Rectal smooth muscle tissue (tissue), 1 donor: Measurements from ENCODE around the gene AAMDC.
"Not testable (repeated sequence)": the region's sequence is repeated elsewhere in the genome, so short reads cannot be mapped to it uniquely, and the experiment has no call there.

Source experiments
- H3K27ac ChIP-seq: one replicate; pipeline ENCODE4 v1.7.0; 2013; ENCODE audit warnings: low read depth, low read length, inconsistent platforms
- H3K27me3 ChIP-seq: one replicate; pipeline ENCODE4 v1.7.0; 2013; ENCODE audit warnings: low read length; ENCODE audit not compliant: control insufficient read depth, insufficient read depth
- H3K36me3 ChIP-seq: one replicate; pipeline ENCODE4 v1.7.0; 2013; ENCODE audit warnings: low read length; ENCODE audit not compliant: control insufficient read depth, insufficient read depth
- H3K4me1 ChIP-seq: one replicate; pipeline ENCODE4 v1.7.0; 2013; ENCODE audit warnings: low read length; ENCODE audit not compliant: control insufficient read depth, insufficient read depth
- H3K4me3 ChIP-seq: one replicate; pipeline ENCODE4 v1.7.0; 2013; ENCODE audit warnings: low read length
- H3K9ac ChIP-seq: one replicate; pipeline ENCODE4 v1.7.0; 2013; ENCODE audit warnings: low read length

Gene AAMDC

GRCh38 chr11:77799338-77799737 is 21.6 kb upstream of the AAMDC start:
- no peak overlapping the region for H3K27ac ChIP-seq
- H3K4me3 ChIP-seq, result no peak overlapping the region
- H3K27me3 ChIP-seq, result no peaks in the 10 kb centered on the region
- no peak overlapping the region for H3K9ac ChIP-seq
- no peaks in the 10 kb centered on the region for H3K4me1 ChIP-seq
- H3K36me3 ChIP-seq, result no peaks in the 10 kb centered on the region

DNA sequence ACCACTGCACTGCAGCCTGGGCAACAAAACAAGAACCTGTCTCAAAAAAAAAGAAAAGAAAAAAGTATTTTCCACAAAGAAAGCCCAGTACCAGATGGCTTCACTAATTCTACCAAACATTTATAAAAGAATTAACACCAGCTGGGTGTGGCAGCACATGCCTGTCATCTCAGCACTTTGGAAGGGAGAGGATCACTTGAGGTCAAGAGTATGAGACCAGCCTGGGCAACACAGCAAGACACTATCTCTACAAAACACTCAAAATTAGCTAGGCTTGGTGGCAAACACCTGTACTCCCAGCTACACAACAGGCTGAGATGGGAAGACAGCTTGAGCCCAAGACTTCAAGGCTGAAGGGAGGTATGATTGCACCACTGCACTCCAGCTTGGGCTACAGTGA is 20.5 kb upstream of the AAMDC start:
- Histone ChIP-seq H3K36me3 (no peaks in the 10 kb centered on the region), H3K4me1 (no peaks in the 10 kb centered on the region), H3K27ac (no peak overlapping the region), H3K9ac (no peak overlapping the region), H3K27me3 (no peaks in the 10 kb centered on the region), H3K4me3 (no peak overlapping the region)

GRCh38 chr11:77801477-77801876 is 19.5 kb upstream of the AAMDC start:
- H3K4me1 ChIP-seq, result no peaks in the 10 kb centered on the region

GRCh38 chr11:77806415-77806814 is 14.5 kb upstream of the AAMDC start:
- Histone ChIP-seq H3K27ac (no peak overlapping the region), H3K9ac (no peak overlapping the region), H3K36me3 (peaks cover 3% of the 10 kb centered on the region), H3K27me3 (no peaks in the 10 kb centered on the region), H3K4me3 (no peak overlapping the region), H3K4me1 (no peaks in the 10 kb centered on the region)

More at GRCh38 chr11:77801477-77801876, 19.5 kb upstream of the AAMDC start:
- H3K27me3 ChIP-seq, result no peaks in the 10 kb centered on the region
- H3K4me3 ChIP-seq, result no peak overlapping the region
- no peak overlapping the region for H3K9ac ChIP-seq
- no peak overlapping the region for H3K27ac ChIP-seq
- no peaks in the 10 kb centered on the region for H3K36me3 ChIP-seq

DNA sequence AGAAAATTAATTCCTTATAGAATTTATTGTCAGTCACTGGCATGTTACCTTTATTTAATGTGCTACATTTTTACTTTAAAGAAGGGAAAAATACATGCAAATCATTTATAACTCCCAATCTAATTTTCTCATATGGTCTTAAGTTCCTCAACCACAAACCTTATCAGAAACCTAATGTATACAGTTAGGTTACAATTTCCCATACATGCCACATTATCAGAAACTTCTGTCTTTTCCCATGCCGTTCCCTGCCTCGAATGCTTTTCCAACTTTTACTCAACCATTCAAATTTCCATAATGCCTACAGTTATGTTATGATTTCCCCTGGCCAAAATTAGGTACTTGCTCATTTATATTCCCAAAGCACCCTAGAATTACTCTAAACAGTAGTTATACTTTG is 14.0 kb upstream of the AAMDC start:
- Histone ChIP-seq H3K27ac (no peak overlapping the region), H3K4me1 (no peaks in the 10 kb centered on the region), H3K36me3 (peaks cover 3% of the 10 kb centered on the region), H3K27me3 (no peaks in the 10 kb centered on the region), H3K9ac (no peak overlapping the region), H3K4me3 (no peak overlapping the region)

DNA sequence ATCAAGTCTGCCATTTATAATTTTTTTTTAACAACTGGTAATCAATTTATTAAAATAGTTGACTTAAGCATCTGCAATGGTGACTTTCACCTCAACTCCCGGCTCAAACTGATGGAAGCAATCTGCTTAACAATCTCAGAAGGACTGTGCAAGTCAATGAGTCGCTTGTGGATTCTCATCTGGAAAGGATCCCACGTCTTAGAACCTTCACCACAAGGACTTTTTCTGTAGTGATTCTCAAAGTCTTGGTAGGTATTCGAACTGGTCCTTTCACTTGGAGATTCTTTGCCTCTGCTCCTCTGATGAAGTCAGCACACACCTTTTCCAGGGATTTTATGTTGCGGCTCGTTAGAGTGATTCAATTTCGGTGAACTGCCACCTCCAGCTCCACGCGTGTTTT is 7.7 kb upstream of the AAMDC start:
- Histone ChIP-seq H3K4me1 (peaks cover 4% of the 10 kb centered on the region), H3K27ac (no peak overlapping the region), H3K27me3 (no peaks in the 10 kb centered on the region), H3K4me3 (no peak overlapping the region), H3K36me3 (peaks cover 3% of the 10 kb centered on the region), H3K9ac (no peak overlapping the region)

- Histone ChIP-seq H3K4me1 (peaks cover 4% of the 10 kb centered on the region), H3K27ac (no peak overlapping the region), H3K27me3 (no peaks in the 10 kb centered on the region), H3K36me3 (peaks cover 3% of the 10 kb centered on the region), H3K9ac (no peak overlapping the region), H3K4me3 (no peak overlapping the region)
Measured at GRCh38 chr11:77814848-77815247, 6.1 kb upstream of the AAMDC start.

- Histone ChIP-seq H3K27ac (no peak overlapping the region), H3K27me3 (no peaks in the 10 kb centered on the region), H3K36me3 (peaks cover 2% of the 10 kb centered on the region), H3K4me3 (no peak overlapping the region), H3K4me1 (peaks cover 4% of the 10 kb centered on the region), H3K9ac (no peak overlapping the region)
Measured at GRCh38 chr11:77815459-77815858, 5.5 kb upstream of the AAMDC start.

DNA sequence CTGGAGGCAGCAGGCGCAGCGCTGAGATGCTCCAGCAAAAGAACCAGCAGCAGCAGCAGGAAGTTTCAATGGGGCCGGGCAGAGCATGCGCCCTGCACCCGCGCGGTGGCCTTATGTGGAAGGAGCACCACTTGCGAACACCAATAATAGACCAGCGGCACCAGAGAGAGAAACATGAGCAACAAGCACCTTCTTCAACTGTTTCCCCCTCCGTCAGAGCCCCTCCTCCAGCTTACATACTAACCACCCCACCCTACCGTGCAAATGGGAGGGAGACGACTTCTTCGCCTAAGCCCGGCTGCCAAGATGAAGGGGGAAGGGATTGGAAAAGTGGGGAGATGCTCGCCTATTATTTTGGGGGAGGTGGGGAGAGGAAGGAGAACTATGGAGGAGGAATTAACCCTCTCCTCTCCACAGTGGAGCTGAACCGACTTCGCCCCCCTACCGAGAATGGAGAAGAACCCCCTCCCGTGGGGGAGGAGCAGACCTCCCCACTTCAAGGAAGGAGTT is 1.5 kb upstream of the AAMDC start:
- peak overlapping the region; percentile 61 for H3K9ac ChIP-seq
- no peaks in the 10 kb centered on the region for H3K36me3 ChIP-seq
- H3K4me3 ChIP-seq, result peak overlapping the region; percentile 95
- peaks cover 11% of the 10 kb centered on the region for H3K4me1 ChIP-seq
- peak overlapping the region; percentile 82 for H3K27ac ChIP-seq
- no peaks in the 10 kb centered on the region for H3K27me3 ChIP-seq

GRCh38 chr11:77819921-77820564 is 901 bp upstream of the AAMDC start:
- H3K9ac ChIP-seq, result peak overlapping the region; percentile 61
- H3K4me1 ChIP-seq, result peaks cover 11% of the 10 kb centered on the region
- H3K27ac ChIP-seq, result peak overlapping the region; percentile 82
- no peaks in the 10 kb centered on the region for H3K27me3 ChIP-seq
- no peaks in the 10 kb centered on the region for H3K36me3 ChIP-seq
- H3K4me3 ChIP-seq, result peak overlapping the region; percentile 95

- H3K27me3 ChIP-seq, result no peaks in the 10 kb centered on the region
- H3K9ac ChIP-seq, result peak overlapping the region; percentile 89
- peak overlapping the region; percentile 97 for H3K4me3 ChIP-seq
- peak overlapping the region; percentile 86 for H3K27ac ChIP-seq
- peaks cover 7% of the 10 kb centered on the region for H3K4me1 ChIP-seq
- H3K36me3 ChIP-seq, result no peaks in the 10 kb centered on the region
Measured at GRCh38 chr11:77821349-77821851, 456 bp downstream of the AAMDC start.

DNA sequence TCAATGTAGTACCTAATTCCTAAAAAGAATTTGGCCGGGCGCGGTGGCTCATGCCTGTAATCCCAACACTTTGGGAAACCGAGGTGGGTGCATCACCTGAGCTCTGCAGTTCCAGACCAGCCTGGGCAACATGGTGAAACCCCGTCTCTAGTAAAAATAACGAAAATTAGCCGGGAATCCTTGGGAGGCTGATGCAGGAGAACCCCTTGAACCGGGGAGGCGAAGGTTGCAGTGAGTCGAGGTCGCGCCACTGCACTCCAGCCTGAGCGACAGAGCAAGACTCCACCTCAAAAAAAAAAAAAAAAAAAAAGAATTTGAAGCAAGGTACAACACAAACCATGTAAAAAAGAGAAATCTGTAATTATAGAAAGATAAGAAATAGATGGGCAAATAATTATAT is 1.2 kb downstream of the AAMDC start:
- not testable (repeated sequence) for H3K27me3 ChIP-seq, H3K4me1 ChIP-seq, H3K27ac ChIP-seq, H3K9ac ChIP-seq, H3K36me3 ChIP-seq
- H3K4me3 ChIP-seq, result peak overlapping the region; percentile 97

DNA sequence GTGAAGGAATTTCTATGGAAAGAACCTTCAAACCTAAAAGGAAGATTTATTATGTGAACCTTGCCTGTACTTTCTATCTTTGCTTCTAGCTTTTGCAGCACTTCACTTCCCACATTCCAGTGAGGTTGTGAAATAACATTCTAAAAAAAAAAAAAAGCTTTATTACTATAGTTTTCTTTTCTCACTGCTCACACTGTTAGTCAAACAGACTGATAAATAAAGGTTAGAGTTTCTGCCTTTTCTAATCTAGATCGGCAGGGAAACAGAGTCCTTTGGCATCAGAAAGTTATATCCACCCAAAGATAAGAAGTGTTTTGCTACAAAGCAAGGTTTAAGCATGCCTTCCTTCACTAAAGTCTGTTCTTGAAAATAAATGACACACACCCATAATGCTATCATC is 2.8 kb downstream of the AAMDC start:
- Histone ChIP-seq H3K27ac (no peak overlapping the region), H3K4me3 (no peak overlapping the region), H3K9ac (no peak overlapping the region), H3K36me3 (no peaks in the 10 kb centered on the region), H3K4me1 (peaks cover 7% of the 10 kb centered on the region), H3K27me3 (no peaks in the 10 kb centered on the region)
